Testis (tissue), 3 donors: ENCODE data around the gene IL1RL2. TPM values are rescaled to one million over a fixed set of nuclear protein-coding genes. Genes with fewer than 3 reads are reported as not detected.

ENCODE experiments used
- DNase-seq: peaks from one replicate; pipeline ENCODE4 v3.0.0-alpha.2; 2019
- H3K27ac ChIP-seq, 2 donors: fragments of 200-600 bp; sonication (generic); one replicate each; pipeline ENCODE4 v1.5.1; 2019
- H3K27me3 ChIP-seq: fragments of 200-600 bp; sonication (generic); one replicate; pipeline ENCODE4 v1.5.1; 2019
- H3K36me3 ChIP-seq: fragments of 200-600 bp; sonication (generic); one replicate; pipeline ENCODE4 v1.5.1; 2017; ENCODE audit warnings: low read depth; ENCODE audit errors: missing control alignments
- H3K4me1 ChIP-seq: fragments of 200-600 bp; sonication (generic); one replicate; pipeline ENCODE4 v1.5.1; 2019
- H3K4me3 ChIP-seq, 2 donors: fragments of 200-600 bp; sonication (generic); one replicate each; pipeline ENCODE4 v1.5.1; 2017 to 2019
- H3K9me3 ChIP-seq: fragments of 200-600 bp; sonication (generic); one replicate; pipeline ENCODE4 v1.5.1; 2017
- POLR2A ChIP-seq: fragments of 450-650 bp; IDR thresholded peaks from one replicate; pipeline ENCODE4 v1.6.1; 2017; ENCODE audit warnings: antibody characterized with exemption, mild to moderate bottlenecking, moderate library complexity
- WGBS, 2 donors: methylation state at CpG; one replicate each; pipeline ENCODE4 v1.1.5; 2018; 5-methylcytosine and 5-hydroxymethylcytosine counted together
- intact Hi-C: fragments of 100-400 bp; cut with DNase I; formaldehyde crosslinking; loops from one replicate; pipeline ENCODE4 v1.15.1; 2023; ENCODE audit warnings: low total_unique reads
- polyA plus RNA-seq: library from polyadenylated mRNA; stranded (reverse); fragments of 350-450 nt; fragmentation: Illumina TruSeq; extraction: RNeasy Lipid Tissue Mini Kit (QIAGEN cat#74804); gene quantifications from one replicate; pipeline ENCODE4 v1.2.3, GENCODE V29; 2014; ENCODE audit warnings: low read depth, low replicate concordance; ENCODE audit not compliant: insufficient read depth
- total RNA-seq, 2 donors: library from RNA; depleted of rRNA; stranded (reverse); fragments of >200 nt; gene quantifications; one replicate each; pipeline ENCODE4 v1.2.3, GENCODE V29; 2016
- TF ChIP-seq, protein P1 (sequence below), 3 experiments: fragments of 450-650 bp in 2 of 3; fragments of 200-600 bp in 1 of 3; sonication (generic) in 1 of 3; IDR thresholded peaks; one replicate each; pipeline ENCODE4 v1.5.1; 2016 to 2019; ENCODE audit warnings: antibody characterized with exemption in 3 of 3, mild to moderate bottlenecking in 2 of 3, moderate library complexity in 1 of 3

The IL1RL2 gene
- total and polyA plus RNA-seq, 3 donors from 2014 or later = 0.24 to 0.38 (median 0.31) TPM

DNA sequence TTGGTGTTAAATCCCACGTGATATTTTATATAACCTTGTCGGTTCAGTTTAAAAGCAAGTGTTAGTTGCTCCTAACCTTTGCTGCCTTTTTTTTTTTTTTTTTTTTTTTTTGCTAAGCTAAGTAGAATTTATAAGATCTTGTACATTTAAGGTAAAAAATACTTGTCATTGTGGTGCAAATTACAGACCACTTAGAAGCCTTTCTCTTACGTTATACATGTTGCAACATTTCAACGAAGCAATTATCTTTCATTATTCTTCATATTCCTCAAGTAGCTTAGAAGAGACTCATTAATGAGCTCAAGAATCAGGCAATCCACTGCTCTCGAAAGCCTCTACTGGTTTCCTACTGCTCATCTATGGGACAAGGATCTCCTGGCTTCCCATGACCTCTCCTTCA lies 14.9 kb upstream of the IL1RL2 start:
- no peak for TF ChIP-seq POLR2A
- TF ChIP-seq, protein P1, sequence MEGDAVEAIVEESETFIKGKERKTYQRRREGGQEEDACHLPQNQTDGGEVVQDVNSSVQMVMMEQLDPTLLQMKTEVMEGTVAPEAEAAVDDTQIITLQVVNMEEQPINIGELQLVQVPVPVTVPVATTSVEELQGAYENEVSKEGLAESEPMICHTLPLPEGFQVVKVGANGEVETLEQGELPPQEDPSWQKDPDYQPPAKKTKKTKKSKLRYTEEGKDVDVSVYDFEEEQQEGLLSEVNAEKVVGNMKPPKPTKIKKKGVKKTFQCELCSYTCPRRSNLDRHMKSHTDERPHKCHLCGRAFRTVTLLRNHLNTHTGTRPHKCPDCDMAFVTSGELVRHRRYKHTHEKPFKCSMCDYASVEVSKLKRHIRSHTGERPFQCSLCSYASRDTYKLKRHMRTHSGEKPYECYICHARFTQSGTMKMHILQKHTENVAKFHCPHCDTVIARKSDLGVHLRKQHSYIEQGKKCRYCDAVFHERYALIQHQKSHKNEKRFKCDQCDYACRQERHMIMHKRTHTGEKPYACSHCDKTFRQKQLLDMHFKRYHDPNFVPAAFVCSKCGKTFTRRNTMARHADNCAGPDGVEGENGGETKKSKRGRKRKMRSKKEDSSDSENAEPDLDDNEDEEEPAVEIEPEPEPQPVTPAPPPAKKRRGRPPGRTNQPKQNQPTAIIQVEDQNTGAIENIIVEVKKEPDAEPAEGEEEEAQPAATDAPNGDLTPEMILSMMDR (IDR thresholded peaks at IDR 0.05) = no peak
- DNase-seq = no peak
- intact Hi-C loops = no loop called here
- 90 to 91% methylated on average over 5 of the region's 5 CpGs for WGBS, 2 donors
- Histone ChIP-seq H3K4me3 (no peak overlapping the region), H3K36me3 (no peaks in the 10 kb centered on the region), H3K4me1 (no peaks in the 10 kb centered on the region), H3K27ac (no peak overlapping the region), H3K9me3 (no peaks in the 10 kb centered on the region), H3K27me3 (no peaks in the 10 kb centered on the region)

DNA sequence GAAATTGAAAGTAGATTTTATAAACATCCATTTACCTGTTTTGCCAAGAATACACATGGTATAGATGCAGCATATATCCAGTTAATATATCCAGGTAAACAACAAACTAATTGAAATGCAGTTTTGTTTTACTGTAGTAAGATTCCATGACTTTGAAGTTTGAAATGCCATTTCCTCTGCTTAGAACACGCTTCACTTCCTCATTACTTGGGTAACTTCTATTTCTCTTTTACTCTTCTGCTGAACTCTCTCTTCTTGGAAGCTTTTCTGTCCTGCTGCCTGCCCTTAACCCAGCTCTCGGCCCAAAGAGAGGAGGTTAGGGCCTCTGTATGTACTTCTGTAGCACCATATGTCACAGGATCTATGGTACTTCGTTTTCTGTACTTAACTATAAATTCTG lies 14.1 kb upstream of the IL1RL2 start:
- Histone ChIP-seq H3K4me3 (no peak overlapping the region), H3K9me3 (no peaks in the 10 kb centered on the region), H3K27me3 (no peaks in the 10 kb centered on the region), H3K27ac (no peak overlapping the region), H3K4me1 (no peaks in the 10 kb centered on the region), H3K36me3 (no peaks in the 10 kb centered on the region)
- TF ChIP-seq POLR2A = no peak
- intact Hi-C loops = no loop called here
- no peak for DNase-seq
- WGBS, 2 donors = 84 to 90% methylated on average over 3 of the region's 3 CpGs

DNA sequence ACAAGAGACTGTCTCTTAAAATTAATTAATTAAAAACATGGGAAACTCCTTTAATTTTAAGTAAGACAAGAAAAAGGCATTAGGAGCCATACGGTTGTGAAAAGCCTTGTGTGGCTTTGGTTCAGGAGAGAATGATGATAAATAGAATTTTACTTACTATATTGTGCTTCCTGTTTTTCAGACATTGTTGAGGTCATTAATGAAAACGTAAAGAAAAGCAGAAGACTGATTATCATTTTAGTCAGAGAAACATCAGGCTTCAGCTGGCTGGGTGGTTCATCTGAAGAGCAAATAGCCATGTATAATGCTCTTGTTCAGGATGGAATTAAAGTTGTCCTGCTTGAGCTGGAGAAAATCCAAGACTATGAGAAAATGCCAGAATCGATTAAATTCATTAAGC lies 10.7 kb upstream of the IL1RL2 start:
- intact Hi-C loops = no loop called here
- H3K27ac ChIP-seq = no peak overlapping the region
- DNase-seq = no peak
- H3K27me3 ChIP-seq = no peaks in the 10 kb centered on the region
- WGBS, 2 donors = 80 to 91% methylated on average over 3 of the region's 3 CpGs
- H3K36me3 ChIP-seq = no peaks in the 10 kb centered on the region
- no peaks in the 10 kb centered on the region for H3K9me3 ChIP-seq
- H3K4me1 ChIP-seq = no peaks in the 10 kb centered on the region
- H3K4me3 ChIP-seq = no peak overlapping the region
- no peak for TF ChIP-seq POLR2A
- TF ChIP-seq, protein P1 (IDR thresholded peaks at IDR 0.05) = no peak

DNA sequence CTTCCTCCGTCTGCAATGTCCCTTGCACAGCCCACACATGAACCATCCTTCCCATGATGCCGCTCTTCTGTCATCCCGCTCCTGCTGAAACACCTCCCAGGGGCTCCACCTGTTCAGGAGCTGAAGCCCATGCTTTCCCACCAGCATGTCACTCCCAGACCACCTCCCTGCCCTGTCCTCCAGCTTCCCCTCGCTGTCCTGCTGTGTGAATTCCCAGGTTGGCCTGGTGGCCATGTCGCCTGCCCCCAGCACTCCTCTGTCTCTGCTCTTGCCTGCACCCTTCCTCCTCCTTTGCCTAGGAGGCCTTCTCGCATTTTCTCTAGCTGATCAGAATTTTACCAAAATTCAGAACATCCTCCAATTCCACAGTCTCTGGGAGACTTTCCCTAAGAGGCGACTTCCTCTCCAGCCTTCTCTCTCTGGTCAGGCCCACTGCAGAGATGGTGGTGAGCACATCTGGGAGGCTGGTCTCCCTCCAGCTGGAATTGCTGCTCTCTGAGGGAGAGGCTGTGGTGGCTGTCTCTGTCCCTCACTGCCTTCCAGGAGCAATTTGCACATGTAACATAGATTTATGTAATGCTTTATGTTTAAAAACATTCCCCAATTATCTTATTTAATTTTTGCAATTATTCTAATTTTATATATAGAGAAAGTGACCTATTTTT lies 8.9 kb upstream of the IL1RL2 start:
- 90 to 94% methylated on average over 7 of the region's 7 CpGs for WGBS, 2 donors
- intact Hi-C loops = no loop called here
- no peak overlapping the region for H3K4me3 ChIP-seq

DNA sequence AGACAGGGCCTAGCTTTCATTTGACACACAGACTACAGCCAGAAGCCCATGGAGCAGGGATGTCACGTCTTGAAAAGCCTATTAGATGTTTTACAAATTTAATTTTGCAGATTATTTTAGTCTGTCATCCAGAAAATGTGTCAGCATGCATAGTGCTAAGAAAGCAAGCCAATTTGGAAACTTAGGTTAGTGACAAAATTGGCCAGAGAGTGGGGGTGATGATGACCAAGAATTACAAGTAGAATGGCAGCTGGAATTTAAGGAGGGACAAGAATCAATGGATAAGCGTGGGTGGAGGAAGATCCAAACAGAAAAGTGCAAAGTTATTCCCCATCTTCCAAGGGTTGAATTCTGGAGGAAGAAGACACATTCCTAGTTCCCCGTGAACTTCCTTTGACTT lies 7.8 kb upstream of the IL1RL2 start:
- Histone ChIP-seq H3K27me3 (no peaks in the 10 kb centered on the region), H3K27ac (no peak overlapping the region), H3K36me3 (no peaks in the 10 kb centered on the region), H3K9me3 (no peaks in the 10 kb centered on the region), H3K4me3 (no peak overlapping the region), H3K4me1 (no peaks in the 10 kb centered on the region)
- TF ChIP-seq POLR2A = no peak
- intact Hi-C loops = no loop called here
- WGBS, 2 donors = 76 to 86% methylated on average over 3 of the region's 3 CpGs
- DNase-seq = no peak

More for the DNA sequence above, 8.9 kb upstream of the IL1RL2 start:
- Histone ChIP-seq H3K9me3 (no peaks in the 10 kb centered on the region), H3K27ac (no peak overlapping the region), H3K4me1 (no peaks in the 10 kb centered on the region), H3K36me3 (no peaks in the 10 kb centered on the region), H3K27me3 (no peaks in the 10 kb centered on the region)
- TF ChIP-seq POLR2A = no peak
- TF ChIP-seq, protein P1 (IDR thresholded peaks at IDR 0.05) = no peak
- no peak for DNase-seq
